ENCODE measurements around the gene UBE2L5.
A peak's percentile ranks its signal among the peaks of the same experiment; 100 is the strongest.

UBE2L5 gene

DNA sequence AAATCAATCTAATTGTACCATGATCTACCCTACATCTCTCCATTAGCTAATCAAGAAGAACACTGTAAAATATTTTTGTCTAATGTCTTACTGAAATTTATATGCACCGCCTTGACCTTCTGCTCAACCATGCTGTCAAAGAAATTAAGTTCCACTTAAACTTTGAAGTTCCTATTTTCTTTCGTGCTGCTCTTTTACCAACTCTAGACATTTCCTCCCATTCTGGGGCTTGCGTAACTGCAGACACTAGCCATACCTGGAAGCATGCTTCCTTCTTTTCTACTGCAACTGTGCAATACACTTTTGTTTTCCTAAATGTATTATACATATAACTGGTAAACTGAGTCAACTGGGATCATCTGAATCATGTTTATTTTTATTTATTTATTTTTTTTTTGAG, 8.5 kb upstream of the UBE2L5 start:
- TF ChIP-seq, protein P1, sequence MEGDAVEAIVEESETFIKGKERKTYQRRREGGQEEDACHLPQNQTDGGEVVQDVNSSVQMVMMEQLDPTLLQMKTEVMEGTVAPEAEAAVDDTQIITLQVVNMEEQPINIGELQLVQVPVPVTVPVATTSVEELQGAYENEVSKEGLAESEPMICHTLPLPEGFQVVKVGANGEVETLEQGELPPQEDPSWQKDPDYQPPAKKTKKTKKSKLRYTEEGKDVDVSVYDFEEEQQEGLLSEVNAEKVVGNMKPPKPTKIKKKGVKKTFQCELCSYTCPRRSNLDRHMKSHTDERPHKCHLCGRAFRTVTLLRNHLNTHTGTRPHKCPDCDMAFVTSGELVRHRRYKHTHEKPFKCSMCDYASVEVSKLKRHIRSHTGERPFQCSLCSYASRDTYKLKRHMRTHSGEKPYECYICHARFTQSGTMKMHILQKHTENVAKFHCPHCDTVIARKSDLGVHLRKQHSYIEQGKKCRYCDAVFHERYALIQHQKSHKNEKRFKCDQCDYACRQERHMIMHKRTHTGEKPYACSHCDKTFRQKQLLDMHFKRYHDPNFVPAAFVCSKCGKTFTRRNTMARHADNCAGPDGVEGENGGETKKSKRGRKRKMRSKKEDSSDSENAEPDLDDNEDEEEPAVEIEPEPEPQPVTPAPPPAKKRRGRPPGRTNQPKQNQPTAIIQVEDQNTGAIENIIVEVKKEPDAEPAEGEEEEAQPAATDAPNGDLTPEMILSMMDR (IDR thresholded peaks at IDR 0.05; ENCODE audit: extremely low read depth, insufficient read depth, missing control alignments): no peak
- in situ Hi-C loops (cut with MboI; ENCODE audit: low pct_unique_long_range_greater_than_20kb, low sequenced_read_pairs, unreplicated experiment): no loop called here
- no peak for DNase-seq (ENCODE audit: low spot score)

DNA sequence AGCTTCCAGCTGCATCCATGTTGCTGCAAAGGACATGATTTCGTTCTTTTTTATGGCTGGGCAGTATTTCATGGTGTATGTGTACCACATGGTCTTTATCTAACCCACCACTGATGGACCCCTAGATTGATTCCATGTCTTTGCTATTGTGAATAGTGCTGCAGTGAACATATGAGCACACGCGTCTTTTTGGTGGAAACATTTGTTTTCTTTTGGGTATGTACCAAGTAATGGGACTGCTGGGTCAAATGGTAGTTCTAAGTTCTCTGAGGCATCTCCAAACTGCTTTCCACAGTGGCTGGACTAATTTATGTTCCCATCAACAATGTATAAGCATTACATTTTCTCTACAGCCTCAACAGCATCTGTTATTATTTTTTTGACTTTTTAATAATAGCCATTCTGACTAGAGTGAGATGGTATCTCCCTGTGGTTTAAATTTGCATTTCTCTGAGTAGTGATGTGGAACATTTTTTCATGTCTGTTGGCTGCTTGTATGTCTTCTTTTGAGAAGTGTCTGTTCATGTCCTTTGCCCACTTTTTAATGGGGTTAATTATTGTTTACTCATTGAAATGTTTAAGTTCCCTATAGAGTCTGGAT, 6.8 kb upstream of the UBE2L5 start:
- in situ Hi-C loops (cut with MboI; ENCODE audit: low pct_unique_long_range_greater_than_20kb, low sequenced_read_pairs, unreplicated experiment): no loop called here
- DNase-seq (ENCODE audit: low spot score): no peak
- TF ChIP-seq, protein P1 (IDR thresholded peaks at IDR 0.05; ENCODE audit: extremely low read depth, insufficient read depth, missing control alignments): no peak

DNA sequence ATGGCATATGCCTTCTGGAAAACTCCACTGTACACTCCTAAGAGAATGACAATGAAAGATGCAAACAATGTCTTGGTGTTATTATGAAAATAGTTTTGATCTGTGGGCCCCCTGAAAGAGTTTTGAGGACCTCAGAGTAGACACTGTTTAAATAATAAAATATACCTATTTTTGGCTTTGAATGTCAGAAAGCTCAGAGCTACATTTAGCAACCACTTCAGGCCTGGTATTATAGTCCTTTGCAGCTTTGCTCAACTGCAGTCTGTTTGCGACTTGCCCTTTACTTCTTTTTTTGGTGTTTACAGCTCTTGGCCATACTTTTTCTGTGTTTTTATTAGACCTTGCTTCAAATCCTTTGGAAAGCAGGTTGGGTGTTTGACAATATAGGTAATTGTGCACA, 5.8 kb upstream of the UBE2L5 start:
- in situ Hi-C loops (cut with MboI; ENCODE audit: low pct_unique_long_range_greater_than_20kb, low sequenced_read_pairs, unreplicated experiment): no loop called here
- TF ChIP-seq, protein P1 (IDR thresholded peaks at IDR 0.05; ENCODE audit: extremely low read depth, insufficient read depth, missing control alignments): no peak
- DNase-seq (ENCODE audit: low spot score): no peak

DNA sequence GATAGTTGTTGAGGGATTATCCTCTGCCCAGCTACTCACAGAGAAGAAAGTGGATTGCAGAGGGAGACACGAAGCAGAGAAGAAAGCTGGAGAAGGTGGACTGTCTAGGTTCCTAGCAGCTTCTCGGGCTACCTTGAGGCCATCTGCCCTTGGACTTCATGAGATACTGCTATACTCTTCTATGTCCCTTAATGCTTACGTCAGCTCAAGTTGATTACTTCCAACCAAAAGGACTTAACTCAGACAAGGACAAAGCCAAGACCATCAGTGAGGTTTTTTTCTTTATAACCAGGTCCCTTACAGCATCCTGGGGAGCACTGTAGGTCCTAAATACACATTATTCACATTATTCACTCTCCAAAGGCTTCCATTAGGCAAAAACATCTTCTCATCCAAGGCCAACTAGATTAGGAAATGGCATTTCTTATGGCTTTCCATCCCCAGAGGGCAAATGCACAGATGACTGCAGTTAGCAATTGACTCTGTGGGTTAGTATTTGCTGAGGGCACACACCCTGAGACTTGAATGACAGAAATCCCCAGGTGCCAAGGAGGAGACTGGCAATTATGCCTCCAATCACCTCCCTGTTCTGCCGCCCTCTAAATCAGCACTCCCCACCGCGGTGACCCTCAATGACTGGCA, 4.1 kb upstream of the UBE2L5 start:
- TF ChIP-seq, protein P1 (IDR thresholded peaks at IDR 0.05; ENCODE audit: extremely low read depth, insufficient read depth, missing control alignments): no peak
- no peak for DNase-seq (ENCODE audit: low spot score)
- in situ Hi-C loops (cut with MboI; ENCODE audit: low pct_unique_long_range_greater_than_20kb, low sequenced_read_pairs, unreplicated experiment): no loop called here

- TF ChIP-seq, protein P1 (IDR thresholded peaks at IDR 0.05; ENCODE audit: extremely low read depth, insufficient read depth, missing control alignments): no peak
- in situ Hi-C loops (cut with MboI; ENCODE audit: low pct_unique_long_range_greater_than_20kb, low sequenced_read_pairs, unreplicated experiment): no loop called here
Measured at GRCh38 chr13:30418717-30419459, 3.4 kb upstream of the UBE2L5 start.

GRCh38 chr13:30421093-30422053, 920 bp upstream of the UBE2L5 start:
- DNase-seq (ENCODE audit: low spot score): peak; percentile 64
- TF ChIP-seq, protein P1 (IDR thresholded peaks at IDR 0.05; ENCODE audit: extremely low read depth, insufficient read depth, missing control alignments): no peak
- in situ Hi-C loops (cut with MboI; ENCODE audit: low pct_unique_long_range_greater_than_20kb, low sequenced_read_pairs, unreplicated experiment): no loop called here

More at GRCh38 chr13:30418717-30419459, 3.4 kb upstream of the UBE2L5 start:
- DNase-seq (ENCODE audit: low spot score): no peak

All from GM13977 (cell line).